DLD1 (cell line): ENCODE measurements around the gene NEK6.

Experiments used
- in situ Hi-C: cut with HindIII; loops from 2 replicates; pipeline ENCODE4 v1.10.0; 2017; ENCODE audit warnings: low sequenced_read_pairs

The NEK6 gene

GRCh38 chr9:124351672-124352468 is 94.1 kb downstream of the NEK6 start:
- in situ Hi-C loops: no loop called here

DNA sequence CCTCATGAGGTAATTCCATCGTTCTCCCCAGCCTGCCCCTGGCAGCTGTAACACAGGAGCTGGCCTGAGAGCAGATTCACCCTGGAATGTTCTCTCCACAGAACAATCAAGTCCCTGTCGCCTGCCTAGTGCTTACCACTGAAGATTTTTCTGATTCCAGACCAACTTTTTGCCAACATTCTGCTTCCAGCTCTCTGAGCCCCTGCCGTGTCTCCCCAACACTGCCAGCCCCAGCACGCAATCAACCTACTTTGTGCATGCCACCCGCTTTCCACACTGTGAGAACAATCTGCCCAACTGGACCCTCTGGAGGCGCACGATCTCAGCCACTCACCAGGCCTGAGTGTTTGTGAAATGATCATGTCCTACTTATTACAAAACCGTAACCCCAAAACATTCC is 94.9 kb downstream of the NEK6 start:
- in situ Hi-C loops: no loop called here

- in situ Hi-C loops: no loop called here
These were observed 95.5 kb downstream of the NEK6 start for GRCh38 chr9:124353166-124353768.

GRCh38 chr9:124353811-124354274 is 96.1 kb downstream of the NEK6 start:
- in situ Hi-C loops: no loop called here

- in situ Hi-C loops: no loop called here
These were observed 96.7 kb downstream of the NEK6 start for GRCh38 chr9:124354346-124355038.

DNA sequence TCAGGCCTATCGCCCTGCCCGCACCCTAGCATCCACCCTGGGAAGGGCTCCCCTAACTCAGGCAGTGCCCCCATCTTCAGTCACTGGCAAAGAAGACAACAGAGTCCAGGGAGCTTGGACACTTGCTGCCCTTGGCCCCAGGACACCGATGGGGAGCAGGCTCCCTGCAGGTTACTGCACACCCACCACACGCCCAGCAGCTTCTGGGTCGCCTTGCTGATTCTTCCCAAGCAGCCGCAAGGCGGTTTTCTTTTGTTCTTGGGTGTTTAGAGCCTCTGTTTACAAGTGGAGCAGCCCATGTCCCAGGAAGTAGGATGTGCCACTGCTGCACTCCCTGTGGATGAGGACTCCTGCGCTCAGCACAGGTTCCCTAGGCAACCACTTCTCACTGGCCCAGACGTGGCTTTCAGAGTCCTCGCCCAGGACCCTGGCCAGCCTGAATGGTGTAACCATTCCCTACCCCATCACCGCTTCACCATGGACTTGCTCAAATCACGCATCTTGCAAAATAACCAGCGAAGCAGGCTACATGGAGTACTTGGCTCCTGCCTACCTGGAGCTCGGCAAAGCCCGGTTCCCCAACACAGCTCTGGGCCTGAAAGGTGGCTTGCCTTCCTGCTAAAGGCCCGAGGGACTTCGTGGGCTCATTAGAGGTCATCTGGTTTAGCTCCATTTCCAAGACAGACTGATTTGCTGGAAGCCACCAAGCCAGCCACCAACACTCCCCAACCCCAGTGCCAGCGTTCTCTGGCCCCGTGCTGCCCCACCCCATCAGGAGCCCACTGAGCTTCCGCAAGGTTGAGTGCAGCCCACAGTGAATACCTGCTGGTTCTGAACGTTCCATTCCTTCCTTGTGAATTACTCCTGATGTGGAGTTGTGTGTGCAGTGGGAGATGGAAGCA is 97.5 kb downstream of the NEK6 start:
- in situ Hi-C loops: no loop called here

DNA sequence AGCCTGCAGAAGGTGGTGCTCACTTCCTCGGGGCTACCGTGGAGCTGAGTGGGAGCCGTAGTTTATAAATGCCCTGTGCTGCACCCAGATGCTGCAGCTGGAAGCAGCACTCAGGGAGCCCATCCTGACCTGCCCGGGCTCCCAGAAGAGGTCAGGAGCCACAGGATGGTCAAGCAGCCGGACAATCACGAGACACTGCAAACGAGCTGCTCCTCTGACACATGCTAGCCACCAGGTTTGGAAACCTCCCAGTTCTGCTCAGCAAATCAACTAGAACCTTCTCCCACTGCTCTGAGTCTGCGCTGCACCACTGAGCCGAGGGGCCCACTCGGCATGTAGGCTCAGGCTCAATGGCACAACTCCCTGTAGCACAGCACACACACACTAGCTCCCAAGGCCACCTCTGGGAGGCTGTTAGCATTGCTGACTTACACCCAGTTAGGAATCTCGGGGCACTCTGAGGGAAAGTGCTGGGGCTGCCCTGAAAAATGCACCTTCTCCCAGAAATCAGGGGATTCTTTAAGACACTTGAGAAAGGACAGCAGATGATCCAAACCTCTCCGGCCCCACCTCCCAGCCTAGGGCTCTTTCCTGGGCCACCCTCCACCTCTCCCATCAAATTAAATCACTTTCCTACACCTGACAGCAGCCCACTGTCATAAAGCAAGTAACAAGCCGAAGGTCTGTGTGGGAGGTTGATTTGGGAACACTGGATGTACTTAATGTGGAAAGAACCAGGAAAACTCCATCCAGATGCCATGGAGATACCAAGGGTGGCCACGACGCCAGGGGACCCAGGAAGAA is 98.4 kb downstream of the NEK6 start:
- in situ Hi-C loops: no loop called here

DNA sequence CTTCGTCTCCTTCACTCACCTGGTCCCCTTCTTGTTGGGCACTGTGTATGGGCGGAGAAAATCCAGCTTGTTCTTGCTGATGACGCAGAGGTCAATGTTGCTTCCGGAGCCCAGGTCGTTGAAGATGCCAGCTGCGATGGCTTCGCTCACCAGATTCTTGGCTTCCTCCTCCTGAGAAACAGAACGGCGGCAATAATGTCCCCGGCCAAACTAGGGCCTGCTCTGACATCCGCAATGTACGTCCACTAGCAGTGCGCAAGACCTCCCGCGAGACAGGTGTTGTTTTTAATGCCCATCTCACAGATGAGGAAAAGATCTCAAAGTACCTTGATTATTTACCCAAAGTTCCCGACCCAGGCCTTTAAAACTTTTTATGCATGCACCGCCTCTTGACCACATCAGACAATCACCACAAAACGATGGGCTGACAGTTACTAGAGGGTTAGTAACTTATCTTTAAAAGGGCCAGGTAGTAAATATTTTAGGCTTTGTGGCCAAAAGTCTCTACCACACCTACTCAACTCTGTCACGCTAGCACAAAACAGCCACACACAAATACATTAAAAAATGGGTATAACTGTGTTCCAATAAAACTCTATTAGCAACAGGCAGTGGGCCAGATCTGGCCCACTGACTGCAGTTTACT is 99.1 kb downstream of the NEK6 start:
- in situ Hi-C loops: no loop called here

GRCh38 chr9:124357721-124358361 is 100.1 kb downstream of the NEK6 start:
- in situ Hi-C loops: no loop called here

- in situ Hi-C loops: no loop called here
These were observed 100.9 kb downstream of the NEK6 start for GRCh38 chr9:124358631-124359030.

DNA sequence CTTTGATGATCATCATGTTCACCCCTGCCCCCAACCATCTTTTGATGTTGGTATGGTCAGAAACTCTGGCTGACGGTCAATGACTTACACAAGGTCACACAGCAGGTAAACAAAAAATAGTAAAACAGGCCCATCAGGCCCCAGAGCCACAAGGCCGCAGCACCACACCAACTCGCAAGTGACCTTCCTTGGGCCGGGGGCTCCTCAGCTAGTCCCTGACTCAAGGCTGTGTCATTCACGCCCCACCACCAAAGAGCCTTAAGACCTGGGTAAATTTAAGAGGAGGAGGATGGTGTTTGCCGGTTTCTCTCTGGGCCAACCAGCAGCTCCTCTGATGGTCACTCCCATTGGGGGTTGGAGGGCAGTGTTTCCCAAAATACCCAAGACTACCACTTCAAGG is 101.7 kb downstream of the NEK6 start:
- in situ Hi-C loops: no loop called here

GRCh38 chr9:124359855-124360678 is 102.3 kb downstream of the NEK6 start:
- in situ Hi-C loops: no loop called here

DNA sequence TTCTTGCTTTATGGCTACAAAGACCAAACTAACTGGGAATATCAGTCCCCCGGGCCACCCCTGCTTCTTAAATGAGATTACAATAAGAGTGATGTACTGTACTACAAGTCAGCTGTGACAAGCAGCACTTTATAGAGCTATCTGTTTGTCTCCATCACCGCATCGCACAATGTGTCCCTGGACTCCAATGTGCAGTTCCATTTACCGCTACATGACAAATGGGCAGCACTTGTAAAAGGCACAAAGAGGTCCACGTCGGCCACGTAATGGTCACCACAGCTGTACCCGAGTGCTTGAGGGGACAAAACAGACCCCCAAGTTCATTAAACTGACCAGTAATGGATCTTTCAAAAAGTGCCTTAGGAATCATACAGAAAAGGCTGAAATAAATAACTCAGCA is 103.4 kb downstream of the NEK6 start:
- in situ Hi-C loops: no loop called here

- in situ Hi-C loops: no loop called here
These were observed 105.8 kb downstream of the NEK6 start for GRCh38 chr9:124363326-124364096.

DNA sequence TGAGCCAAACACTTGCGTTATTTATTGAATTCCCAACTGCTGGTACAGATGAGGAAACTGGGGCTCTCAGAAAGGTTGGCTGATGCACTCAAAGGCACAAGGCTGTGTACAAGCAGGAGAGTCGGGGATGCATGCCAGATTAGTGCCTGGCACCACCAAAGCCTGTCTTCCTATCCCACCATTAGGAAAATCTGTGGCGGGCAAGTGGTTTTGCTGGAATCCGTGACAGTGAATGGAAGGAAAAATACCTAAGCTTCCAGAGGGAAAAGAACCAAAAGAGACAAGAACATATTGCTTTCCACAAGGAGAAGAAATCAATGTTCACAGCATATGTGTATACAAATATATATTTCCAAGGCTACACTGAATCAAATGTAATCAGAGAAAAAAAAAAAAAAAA is 106.4 kb downstream of the NEK6 start:
- in situ Hi-C loops: no loop called here

DNA sequence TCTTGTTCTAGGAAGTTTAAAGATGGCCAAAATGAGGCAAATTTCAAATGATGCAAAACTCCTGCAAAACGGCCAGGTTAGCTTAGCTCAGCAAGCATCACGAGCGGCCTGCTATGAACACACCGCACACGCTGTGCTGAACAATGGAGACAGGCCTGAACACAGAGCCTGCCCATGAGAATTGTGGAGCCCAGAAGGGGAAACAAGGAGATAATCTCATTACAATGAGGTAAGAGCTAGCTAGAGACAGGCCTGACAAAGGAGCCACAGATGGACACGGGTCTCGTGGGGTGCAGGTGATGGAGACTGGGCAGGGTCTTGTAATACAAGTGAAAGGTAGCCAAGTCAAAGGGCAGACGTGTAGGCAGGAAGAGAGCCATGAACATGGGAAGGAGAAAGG is 107.3 kb downstream of the NEK6 start:
- in situ Hi-C loops: no loop called here

GRCh38 chr9:124366476-124367220 is 108.9 kb downstream of the NEK6 start:
- in situ Hi-C loops: no loop called here
